ENCODE measurements around the gene AMBN. TPM values are rescaled to one million over a fixed set of nuclear protein-coding genes. Genes with fewer than 3 reads are reported as not detected.
"Not testable (repeated sequence)": the region's sequence is repeated elsewhere in the genome, so short reads cannot be mapped to it uniquely, and the experiment has no call there.

Gene AMBN
- total RNA-seq, 1 experiment from 2014 or later, result not detected

DNA sequence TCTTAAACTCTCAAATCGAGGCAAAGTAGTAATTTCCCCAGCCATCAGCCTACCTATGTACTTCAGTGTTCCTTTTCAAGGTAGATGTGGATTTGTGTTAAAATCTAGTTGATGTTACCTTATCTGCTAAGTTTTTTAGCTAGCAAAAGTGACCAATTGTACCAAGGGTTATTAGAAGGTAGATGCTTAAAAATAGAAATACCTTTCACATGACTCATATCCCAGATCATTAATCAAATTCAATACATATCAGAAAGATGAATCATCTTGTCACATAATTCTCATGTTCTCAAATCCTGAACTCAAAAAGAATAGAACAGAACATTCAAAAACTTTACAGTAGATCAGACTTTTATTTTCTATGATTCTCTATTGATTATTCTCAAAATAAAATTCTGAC is 40.0 kb downstream of the AMBN start:
- no peaks in the 10 kb centered on the region for H3K27me3 Mint-ChIP-seq (ENCODE audit: unreplicated experiment)
- intact Hi-C loops (cut with micrococcal nuclease; ENCODE audit: unreplicated experiment), result no loop called here
- no peak overlapping the region for H3K4me3 Mint-ChIP-seq (ENCODE audit: low read depth, unreplicated experiment)
- H3K36me3 Mint-ChIP-seq (ENCODE audit: insufficient read depth, unreplicated experiment), result no peaks in the 10 kb centered on the region
- H3K27ac Mint-ChIP-seq (ENCODE audit: unreplicated experiment), result peak overlapping the region; percentile 33
- H3K9me3 Mint-ChIP-seq (ENCODE audit: low read depth, unreplicated experiment), result no peaks in the 10 kb centered on the region
- DNase-seq, result no peak
- BruUV-seq (replicated peaks), result no TSS peak
- TF ChIP-seq, protein P1, sequence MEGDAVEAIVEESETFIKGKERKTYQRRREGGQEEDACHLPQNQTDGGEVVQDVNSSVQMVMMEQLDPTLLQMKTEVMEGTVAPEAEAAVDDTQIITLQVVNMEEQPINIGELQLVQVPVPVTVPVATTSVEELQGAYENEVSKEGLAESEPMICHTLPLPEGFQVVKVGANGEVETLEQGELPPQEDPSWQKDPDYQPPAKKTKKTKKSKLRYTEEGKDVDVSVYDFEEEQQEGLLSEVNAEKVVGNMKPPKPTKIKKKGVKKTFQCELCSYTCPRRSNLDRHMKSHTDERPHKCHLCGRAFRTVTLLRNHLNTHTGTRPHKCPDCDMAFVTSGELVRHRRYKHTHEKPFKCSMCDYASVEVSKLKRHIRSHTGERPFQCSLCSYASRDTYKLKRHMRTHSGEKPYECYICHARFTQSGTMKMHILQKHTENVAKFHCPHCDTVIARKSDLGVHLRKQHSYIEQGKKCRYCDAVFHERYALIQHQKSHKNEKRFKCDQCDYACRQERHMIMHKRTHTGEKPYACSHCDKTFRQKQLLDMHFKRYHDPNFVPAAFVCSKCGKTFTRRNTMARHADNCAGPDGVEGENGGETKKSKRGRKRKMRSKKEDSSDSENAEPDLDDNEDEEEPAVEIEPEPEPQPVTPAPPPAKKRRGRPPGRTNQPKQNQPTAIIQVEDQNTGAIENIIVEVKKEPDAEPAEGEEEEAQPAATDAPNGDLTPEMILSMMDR (IDR thresholded peaks at IDR 0.05; ENCODE audit: unreplicated experiment), result no peak
- H3K4me1 Mint-ChIP-seq (ENCODE audit: low read depth, unreplicated experiment), result peaks cover 9% of the 10 kb centered on the region
- CTCF ChIA-PET, result interaction anchor here (0.6 kb wide), 1 partner anchor 68 kb away, joined by 4 read pairs; no protein-coding TSS in a partner anchor

DNA sequence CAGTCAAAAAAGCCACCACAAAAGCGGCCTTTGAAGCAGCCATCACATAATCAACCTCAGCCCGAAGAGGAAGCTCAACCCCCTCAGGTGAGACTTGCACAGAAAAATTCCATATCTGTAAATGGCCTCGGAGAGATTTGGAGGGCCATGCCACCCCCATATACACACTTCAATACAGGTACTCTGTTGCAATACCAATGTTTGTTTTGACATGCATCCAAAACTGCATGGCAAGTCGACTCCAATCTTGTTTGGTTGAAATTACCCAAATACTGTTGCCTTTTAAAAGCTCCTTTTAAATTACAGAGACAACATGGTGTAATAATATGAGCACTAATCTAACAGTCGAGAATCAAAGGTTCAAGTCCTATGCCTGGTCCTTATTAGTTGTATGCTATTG is 42.4 kb downstream of the AMBN start:
- TF ChIP-seq, protein P1 (IDR thresholded peaks at IDR 0.05; ENCODE audit: unreplicated experiment), result no peak
- Mint-ChIP-seq H3K4me1 (ENCODE audit: low read depth, unreplicated experiment) (peaks cover 9% of the 10 kb centered on the region), H3K27ac (ENCODE audit: unreplicated experiment) (no peak overlapping the region), H3K36me3 (ENCODE audit: insufficient read depth, unreplicated experiment) (no peaks in the 10 kb centered on the region), H3K27me3 (ENCODE audit: unreplicated experiment) (no peaks in the 10 kb centered on the region), H3K9me3 (ENCODE audit: low read depth, unreplicated experiment) (no peaks in the 10 kb centered on the region), H3K4me3 (ENCODE audit: low read depth, unreplicated experiment) (no peak overlapping the region)
- no peak for DNase-seq
- CTCF ChIA-PET, result no interaction called here
- BruUV-seq (replicated peaks), result no TSS peak
- intact Hi-C loops (cut with micrococcal nuclease; ENCODE audit: unreplicated experiment), result no loop called here

DNA sequence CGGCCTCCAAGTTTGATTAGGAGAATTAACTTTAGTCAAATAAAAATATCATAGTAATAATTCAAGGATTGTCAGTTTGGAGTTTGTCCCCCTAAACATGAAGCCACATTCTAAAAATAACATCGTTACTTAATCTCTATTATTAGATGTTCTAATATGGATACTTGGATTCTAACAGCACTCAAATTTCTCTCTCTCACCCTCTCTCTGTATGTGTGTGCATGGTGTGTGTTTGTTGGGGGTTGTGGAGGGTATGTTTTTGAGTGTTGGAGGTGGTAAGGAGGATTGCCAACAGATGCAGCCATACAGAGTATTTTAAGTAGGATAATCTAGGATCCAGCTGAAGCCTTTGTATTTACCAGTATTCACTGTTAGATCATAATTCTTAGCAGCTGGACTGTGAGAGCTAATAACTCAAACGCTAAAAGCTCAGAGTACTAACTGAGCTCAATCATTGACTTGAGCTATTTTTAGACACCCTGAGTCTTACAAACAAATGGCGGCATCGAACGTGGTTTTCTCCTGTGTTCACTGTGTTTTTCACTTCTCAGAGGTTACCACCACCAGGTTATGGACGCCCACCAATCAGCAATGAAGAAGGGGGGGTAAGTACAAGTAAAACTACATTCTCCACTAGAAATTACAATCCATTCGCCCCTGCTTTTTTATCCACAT is 45.3 kb downstream of the AMBN start:
- CTCF ChIA-PET, result no interaction called here
- Mint-ChIP-seq H3K4me1 (ENCODE audit: low read depth, unreplicated experiment) (no peaks in the 10 kb centered on the region), H3K27me3 (ENCODE audit: unreplicated experiment) (no peaks in the 10 kb centered on the region), H3K9me3 (ENCODE audit: low read depth, unreplicated experiment) (no peaks in the 10 kb centered on the region), H3K4me3 (ENCODE audit: low read depth, unreplicated experiment) (peak overlapping the region; percentile 21), H3K27ac (ENCODE audit: unreplicated experiment) (peak overlapping the region; percentile 72), H3K36me3 (ENCODE audit: insufficient read depth, unreplicated experiment) (no peaks in the 10 kb centered on the region)
- intact Hi-C loops (cut with micrococcal nuclease; ENCODE audit: unreplicated experiment), result no loop called here
- no TSS peak for BruUV-seq (replicated peaks)
- TF ChIP-seq, protein P1 (IDR thresholded peaks at IDR 0.05; ENCODE audit: unreplicated experiment), result no peak
- DNase-seq, result no peak

DNA sequence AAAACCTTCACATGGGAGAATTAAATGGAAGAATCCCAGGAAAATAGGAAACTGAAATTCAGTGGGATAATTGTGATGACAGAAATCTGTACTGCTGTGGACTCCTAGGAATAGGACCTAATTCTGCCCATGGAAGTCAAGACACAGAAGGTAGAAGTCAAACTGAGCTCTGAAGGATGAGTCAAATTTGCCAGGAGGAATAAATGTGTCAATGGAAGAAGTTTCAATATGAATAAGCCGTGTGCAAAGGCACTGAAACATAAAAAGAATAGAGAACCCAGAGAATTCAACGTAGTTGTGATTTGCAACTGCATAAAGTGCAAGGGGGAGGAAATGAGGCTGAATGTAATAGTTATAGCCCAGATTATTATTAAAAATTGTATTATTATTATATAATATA is 48.1 kb downstream of the AMBN start:
- intact Hi-C loops (cut with micrococcal nuclease; ENCODE audit: unreplicated experiment), result no loop called here
- no TSS peak for BruUV-seq (replicated peaks)
- CTCF ChIA-PET, result no interaction called here
- Mint-ChIP-seq H3K27ac (ENCODE audit: unreplicated experiment) (no peak overlapping the region), H3K9me3 (ENCODE audit: low read depth, unreplicated experiment) (no peaks in the 10 kb centered on the region), H3K4me3 (ENCODE audit: low read depth, unreplicated experiment) (no peak overlapping the region), H3K27me3 (ENCODE audit: unreplicated experiment) (no peaks in the 10 kb centered on the region), H3K36me3 (ENCODE audit: insufficient read depth, unreplicated experiment) (no peaks in the 10 kb centered on the region), H3K4me1 (ENCODE audit: low read depth, unreplicated experiment) (no peaks in the 10 kb centered on the region)
- TF ChIP-seq, protein P1 (IDR thresholded peaks at IDR 0.05; ENCODE audit: unreplicated experiment), result no peak
- DNase-seq, result no peak

DNA sequence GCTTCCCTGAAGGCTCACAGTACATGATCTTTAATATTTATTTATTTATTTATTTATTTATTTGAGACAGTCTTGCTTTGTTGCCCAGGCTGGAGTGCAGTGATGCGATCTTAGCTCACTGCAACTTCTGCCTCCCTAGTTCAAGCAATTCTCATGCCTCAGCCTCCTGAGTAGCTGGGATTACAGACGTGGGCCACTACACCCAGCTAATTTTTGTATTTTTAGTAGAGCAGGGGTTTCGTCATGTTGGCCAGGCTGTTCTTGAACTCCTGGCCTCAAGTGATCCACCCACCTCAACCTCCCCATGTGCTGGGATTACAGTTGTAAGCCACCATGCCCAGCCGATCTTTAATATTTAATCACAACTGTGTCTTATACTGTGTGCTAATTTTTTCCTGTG is 58.7 kb downstream of the AMBN start:
- H3K36me3 Mint-ChIP-seq (ENCODE audit: insufficient read depth, unreplicated experiment); H3K9me3 Mint-ChIP-seq (ENCODE audit: low read depth, unreplicated experiment); DNase-seq; H3K27me3 Mint-ChIP-seq (ENCODE audit: unreplicated experiment); CTCF ChIA-PET; H3K4me3 Mint-ChIP-seq (ENCODE audit: low read depth, unreplicated experiment); H3K27ac Mint-ChIP-seq (ENCODE audit: unreplicated experiment); BruUV-seq (replicated peaks); H3K4me1 Mint-ChIP-seq (ENCODE audit: low read depth, unreplicated experiment): not testable (repeated sequence)
- intact Hi-C loops (cut with micrococcal nuclease; ENCODE audit: unreplicated experiment), result loop anchor here (5.0 kb wide), 1 partner anchor 362 kb away; no protein-coding TSS in a partner anchor
